ENCODE data around the gene CRYL1.

The CRYL1 gene

GRCh38 chr13:20424949-20425348 is 100.7 kb downstream of the CRYL1 start:
- no peak for DNase-seq (ENCODE audit: low spot score)

- DNase-seq (ENCODE audit: low spot score) = no peak
Measured at GRCh38 chr13:20424559-20424852, 101.2 kb downstream of the CRYL1 start.

DNA sequence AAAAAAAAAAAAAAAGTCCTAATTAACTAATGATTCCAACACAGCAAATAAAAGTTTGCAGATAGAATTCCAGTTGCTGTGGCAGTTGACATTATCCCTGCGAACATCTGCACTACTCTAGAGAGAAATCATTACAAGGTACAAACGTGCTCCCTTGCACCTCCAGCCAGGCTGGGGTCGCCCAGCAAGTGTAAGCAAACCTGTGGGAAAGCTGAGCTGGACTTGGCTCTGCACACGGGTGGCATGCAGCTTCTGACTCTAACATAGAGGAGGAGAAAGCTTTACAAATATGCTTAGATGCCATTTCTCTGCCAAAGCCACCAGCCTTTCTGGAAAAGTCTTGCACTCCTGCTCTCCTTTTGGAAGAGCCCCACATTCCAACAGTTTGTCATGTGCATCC is 103.3 kb downstream of the CRYL1 start:
- DNase-seq (ENCODE audit: low spot score) = no peak

DNA sequence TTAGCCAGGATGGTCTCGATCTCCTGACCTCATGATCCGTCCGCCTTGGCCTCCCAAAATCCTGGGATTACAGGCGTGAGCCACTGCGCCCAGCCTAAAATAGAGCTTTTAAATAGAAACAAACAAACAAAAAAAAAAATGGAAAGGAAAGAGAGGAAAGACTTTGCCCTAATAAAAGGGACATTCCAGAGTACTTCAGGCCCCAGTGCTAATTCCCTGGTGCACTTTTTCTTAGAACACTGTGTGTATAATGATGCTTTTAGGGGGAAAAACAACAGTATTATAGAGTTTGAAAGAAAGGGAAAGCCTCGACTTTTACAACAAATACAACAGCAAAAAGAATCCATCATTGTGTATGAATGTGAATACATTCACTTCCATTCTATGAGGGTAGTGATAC is 104.7 kb downstream of the CRYL1 start:
- no peak for DNase-seq (ENCODE audit: low spot score)

GRCh38 chr13:20418953-20419352 is 106.7 kb downstream of the CRYL1 start:
- DNase-seq (ENCODE audit: low spot score) = no peak

DNA sequence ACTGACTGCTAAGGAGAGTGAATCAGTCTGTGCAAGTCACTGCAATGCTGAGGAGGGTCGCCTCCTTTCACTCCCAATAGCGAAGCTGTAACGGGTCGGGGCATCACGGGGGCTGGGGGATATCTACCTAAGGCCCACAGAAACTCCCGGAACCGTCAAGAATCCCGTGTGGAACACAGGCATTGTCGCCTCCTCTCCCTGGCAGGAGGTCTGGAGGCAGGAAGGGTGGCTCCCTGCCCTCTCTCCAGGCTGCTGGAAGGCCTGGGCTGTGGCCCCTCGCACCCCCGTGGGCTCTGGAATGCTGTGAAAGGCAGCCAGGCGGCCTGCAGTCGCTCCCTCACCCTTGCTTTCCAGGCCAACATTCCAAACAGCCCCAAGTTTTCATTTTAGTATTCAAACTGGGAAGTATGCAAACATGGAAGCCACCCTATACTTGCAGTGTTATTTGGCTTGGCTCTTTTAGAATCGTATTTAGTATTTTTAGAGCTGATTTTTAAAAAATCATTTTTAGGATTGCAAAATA is 109.4 kb downstream of the CRYL1 start:
- DNase-seq (ENCODE audit: low spot score) = no peak

DNA sequence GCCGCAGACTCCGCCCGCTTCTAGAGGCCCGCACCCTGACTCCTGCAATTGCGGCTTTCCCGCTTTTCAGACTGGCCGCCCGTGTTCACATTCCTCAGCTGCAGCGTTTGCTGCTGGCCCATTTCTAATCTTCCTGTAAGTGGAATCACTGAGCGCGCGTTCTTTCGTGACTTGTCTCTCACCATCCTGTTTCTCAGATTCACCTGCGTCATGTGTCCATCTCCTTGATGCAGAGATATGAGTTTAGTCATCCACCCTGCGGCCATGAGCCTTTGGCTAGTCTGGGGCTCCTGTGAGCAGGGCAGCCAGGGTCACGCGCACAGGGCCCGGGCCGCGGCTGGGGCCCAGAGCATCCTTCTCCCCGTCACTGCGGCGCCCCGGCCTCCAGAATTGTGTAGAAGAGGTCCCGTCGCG is 110.0 kb downstream of the CRYL1 start:
- no peak for DNase-seq (ENCODE audit: low spot score)

DNA sequence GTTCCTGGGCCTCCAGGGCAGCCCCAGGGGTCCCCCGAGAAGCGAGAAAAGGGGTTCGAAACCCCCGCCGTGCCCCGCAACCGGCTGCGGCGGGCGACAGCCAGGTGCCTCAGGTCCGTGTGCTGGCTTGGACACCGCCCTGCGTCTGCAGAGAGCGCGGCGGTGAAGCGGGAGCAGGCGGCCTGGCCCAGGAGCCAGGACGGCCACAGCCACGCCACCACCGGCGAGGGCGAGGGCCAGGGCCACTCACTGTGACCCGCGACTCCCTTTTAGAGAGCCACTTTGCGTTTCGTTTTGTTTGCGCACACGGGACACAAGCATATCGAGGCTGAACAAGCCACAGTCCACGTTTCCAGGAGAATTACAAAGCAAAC is 110.4 kb downstream of the CRYL1 start:
- no peak for DNase-seq (ENCODE audit: low spot score)

- no peak for DNase-seq (ENCODE audit: low spot score)
Measured at GRCh38 chr13:20414546-20415305, 110.9 kb downstream of the CRYL1 start.

GRCh38 chr13:20412691-20413355 is 112.8 kb downstream of the CRYL1 start:
- no peak for DNase-seq (ENCODE audit: low spot score)

- no peak for DNase-seq (ENCODE audit: low spot score)
Measured at GRCh38 chr13:20411638-20412342, 113.9 kb downstream of the CRYL1 start.

DNA sequence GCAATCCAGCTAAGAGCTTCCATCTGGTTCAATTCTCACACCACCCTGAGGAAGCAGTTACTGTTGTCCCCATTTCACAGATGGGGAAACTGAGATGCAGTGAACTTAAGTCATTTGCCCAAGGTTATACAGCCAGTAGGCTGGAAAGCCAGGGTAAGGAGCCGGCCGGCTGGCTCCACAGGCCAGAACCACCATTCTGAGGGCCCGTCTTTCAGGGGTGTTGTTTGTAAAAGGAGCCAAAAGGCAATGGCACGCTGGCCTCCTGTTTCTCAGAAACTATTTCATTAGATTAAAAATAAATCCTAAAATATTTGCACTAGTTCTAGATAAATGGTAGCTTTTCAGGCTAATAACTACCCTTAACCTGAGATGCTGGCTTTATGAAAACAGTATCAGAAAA is 114.9 kb downstream of the CRYL1 start:
- no peak for DNase-seq (ENCODE audit: low spot score)

DNA sequence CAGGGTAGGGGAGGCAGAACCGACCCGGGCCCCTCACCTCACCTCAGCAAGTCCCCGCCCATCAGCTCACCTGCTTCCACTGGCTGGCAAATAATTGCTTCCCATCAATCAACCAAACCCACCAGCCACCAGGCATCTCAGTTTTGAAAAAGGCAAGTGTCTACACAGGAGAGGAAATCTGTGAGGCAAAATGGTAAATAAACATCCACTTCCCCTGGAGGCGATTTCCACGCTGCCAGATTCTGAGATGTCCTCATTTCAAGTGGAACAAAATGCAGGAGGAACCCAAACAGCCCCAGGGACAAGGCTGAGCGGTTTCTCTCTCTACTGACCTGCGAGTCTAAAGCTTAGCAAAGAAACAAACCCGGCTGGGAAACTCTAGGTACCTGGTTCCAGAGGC is 117.5 kb downstream of the CRYL1 start:
- DNase-seq (ENCODE audit: low spot score) = no peak

GRCh38 chr13:20407759-20408158 is 117.9 kb downstream of the CRYL1 start:
- no peak for DNase-seq (ENCODE audit: low spot score)

- DNase-seq (ENCODE audit: low spot score) = no peak
Measured at GRCh38 chr13:20405691-20406090, 120.0 kb downstream of the CRYL1 start.

DNA sequence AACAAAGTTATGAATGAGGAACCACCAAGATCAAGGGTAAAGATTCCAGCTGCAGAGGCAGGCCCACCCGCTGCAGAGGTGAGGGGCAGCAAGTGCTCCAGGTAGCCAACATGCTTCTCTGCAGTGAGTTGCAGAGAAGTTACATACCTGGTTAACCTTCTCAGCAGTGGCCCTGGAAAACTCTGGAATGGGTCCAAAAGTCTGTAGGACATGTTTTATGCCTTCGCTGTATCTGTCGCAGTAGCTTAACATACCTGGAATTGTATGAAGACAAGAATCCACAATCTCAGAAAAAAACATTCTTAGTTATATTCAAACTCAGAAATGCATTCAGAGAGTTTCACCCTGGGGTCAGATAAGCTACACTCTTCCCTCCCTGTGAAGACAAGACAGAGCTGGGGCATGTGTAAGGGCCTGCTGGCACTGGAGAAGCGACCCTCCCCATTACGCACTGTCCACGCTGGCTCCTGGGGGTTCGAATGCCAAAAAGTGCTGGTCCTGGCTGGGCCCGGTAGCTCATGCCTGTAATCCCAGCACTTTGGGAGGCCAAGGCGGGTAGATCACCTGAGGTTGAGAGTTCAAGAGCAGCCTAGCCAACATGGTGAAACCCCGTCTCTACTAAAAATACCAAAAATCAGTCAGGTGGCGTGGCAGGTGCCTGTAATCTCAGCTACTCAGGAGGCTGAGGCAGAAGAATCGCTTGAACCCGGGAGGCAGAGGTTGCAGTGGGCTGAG is 121.0 kb downstream of the CRYL1 start:
- DNase-seq (ENCODE audit: low spot score) = no peak

DNA sequence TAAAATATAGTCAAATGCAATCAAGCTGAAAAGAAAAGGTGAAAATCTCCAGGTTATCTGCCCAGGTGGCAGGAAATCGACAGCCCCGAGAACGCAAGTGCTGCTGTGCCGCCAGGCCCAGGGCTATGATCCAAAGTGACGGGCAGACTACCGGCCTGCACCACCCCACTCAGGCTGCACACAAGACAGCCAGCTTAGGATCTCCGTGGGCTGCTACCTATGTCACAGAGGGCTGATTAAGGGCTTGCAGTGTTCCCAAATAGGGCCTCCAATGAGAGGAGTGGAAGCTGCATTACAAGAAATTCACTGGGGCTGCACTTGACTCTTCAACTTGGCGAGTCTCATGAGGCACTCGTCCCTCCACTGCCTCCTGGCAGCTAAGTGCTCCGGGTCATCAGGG is 121.8 kb downstream of the CRYL1 start:
- DNase-seq (ENCODE audit: low spot score) = no peak

- DNase-seq (ENCODE audit: low spot score) = no peak
Measured at GRCh38 chr13:20402881-20403280, 122.8 kb downstream of the CRYL1 start.

DNA sequence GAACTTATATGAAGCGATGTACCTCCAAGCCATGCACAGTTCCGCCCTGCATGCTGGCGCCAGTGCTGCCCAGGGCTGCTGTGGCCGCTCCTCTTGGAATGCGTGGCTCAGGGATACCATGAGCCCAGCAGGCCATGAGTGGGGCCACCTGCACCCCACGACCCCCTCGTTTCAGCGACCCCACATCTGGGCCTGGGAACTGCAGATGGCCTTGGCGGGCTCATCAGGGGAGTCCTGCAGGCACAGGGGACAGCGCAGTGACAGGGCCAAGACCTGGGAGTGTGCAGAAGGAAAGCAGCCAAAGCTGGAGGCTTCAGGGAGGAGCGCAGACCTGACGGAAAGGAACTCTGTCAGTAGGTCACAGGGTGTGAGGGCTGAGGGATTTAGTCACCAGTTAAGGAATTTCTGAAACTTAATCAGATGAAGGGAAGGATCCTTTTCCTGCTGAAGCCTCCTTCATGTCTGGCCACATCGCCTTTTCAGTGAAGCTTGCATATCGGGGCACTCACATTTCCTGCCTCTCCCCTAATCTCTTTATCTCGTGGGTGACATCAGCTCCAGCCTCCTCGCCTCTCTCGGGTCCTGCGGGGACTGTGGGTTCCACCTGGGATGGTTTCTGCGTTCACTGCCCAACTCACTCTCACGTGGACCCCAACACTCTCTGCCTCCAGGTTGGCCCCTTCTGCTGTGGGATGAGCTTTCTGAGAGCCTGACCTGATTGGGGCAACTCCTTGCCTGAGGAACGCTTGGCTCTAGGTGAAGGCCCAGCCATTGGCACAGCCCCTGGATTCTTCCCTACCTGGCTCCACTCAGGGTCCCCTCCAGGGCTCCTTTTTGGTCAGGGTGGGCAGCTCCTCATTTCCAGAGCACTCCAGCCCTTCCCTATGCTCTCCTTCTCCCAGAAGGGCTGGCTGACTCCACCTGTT is 123.5 kb downstream of the CRYL1 start:
- no peak for DNase-seq (ENCODE audit: low spot score)

DNA sequence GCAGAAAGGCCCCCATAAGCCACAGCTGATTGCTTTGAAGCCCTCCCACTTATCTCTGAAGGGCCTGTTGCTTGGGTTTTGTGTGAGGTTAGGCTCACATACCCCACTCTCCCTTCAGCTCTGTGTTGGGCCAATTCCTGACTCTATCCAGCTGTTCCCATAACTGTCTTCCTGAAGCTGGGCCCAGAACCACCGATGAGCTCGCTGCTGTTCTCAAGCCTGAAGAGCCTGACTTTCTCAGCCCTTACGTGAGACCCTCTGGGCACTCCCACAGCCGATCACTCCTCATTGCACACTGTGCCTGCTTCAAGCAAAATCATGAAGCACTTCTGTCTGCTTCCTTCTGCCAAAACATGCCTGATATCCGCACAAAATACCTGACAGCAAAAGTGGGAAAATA is 124.1 kb downstream of the CRYL1 start:
- no peak for DNase-seq (ENCODE audit: low spot score)

DNA sequence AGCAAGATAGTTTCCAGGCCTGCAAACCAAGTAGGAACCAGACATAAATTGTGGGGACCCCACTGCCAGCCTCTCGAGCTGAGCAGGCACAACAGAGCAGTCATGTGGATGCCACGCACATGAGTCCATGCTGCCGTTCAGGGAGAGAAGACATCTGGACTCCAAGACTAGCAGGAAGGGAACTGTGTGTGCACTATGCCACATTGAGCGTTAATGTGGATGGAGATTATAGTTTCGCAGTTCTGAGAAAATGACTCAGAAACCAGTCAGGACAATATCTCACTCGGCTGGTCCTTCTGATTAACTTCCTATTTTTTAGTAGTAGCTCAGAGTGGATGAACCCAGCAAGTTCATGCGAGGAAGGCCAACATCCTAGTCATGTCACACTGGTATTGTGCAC is 124.9 kb downstream of the CRYL1 start:
- no peak for DNase-seq (ENCODE audit: low spot score)

All from COLO829 (cell line).